Right ventricle myocardium superior (tissue), 1 donor: ENCODE data around the gene CHD9. TPM values are rescaled to one million over a fixed set of nuclear protein-coding genes. Genes with fewer than 3 reads are reported as not detected.
"Not testable (repeated sequence)": the region's sequence is repeated elsewhere in the genome, so short reads cannot be mapped to it uniquely, and the experiment has no call there.

Experiments used
- ATAC-seq: fragments of 200-7000 bp; cut with Tn5 transposase; one replicate; pipeline ENCODE4 v1.9.1; 2020; ENCODE audit warnings: mild to moderate bottlenecking; ENCODE audit not compliant: poor library complexity
- DNase-seq: peaks from one replicate; pipeline ENCODE4 v3.0.0-alpha.2; 2020
- intact Hi-C: fragments of 100-400 bp; cut with DNase I; formaldehyde crosslinking; loops from one replicate; pipeline ENCODE4 v1.11.2; 2022
- total RNA-seq: library from RNA; stranded (reverse); fragmentation: NEBNext Ultra II Directional; extraction: Animal tissue kit (Norgen Biotek cat#: 25700); gene quantifications from one replicate; pipeline ENCODE4 v1.2.1, GENCODE V29; 2021
- donor health status: DM: no; HTN: yes; CAD: no; lungs with severe emphysema.

Gene CHD9
- total RNA-seq, 1 donor from 2014 or later = 39.5 TPM

- ATAC-seq (no peak), DNase-seq (no peak)
- intact Hi-C loops = loop anchor here (10.0 kb wide), 2 partner anchors 47 to 227 kb away; partner anchors contain the start of genes CHD9 and CHD9NB
Observed at GRCh38 chr16:53281859-53282258, 227.1 kb downstream of the CHD9 start.

- ATAC-seq = no peak
- intact Hi-C loops = loop anchor here (10.0 kb wide), 2 partner anchors 48 to 228 kb away; partner anchors contain the start of genes CHD9 and CHD9NB
Observed at GRCh38 chr16:53282328-53282727, 227.5 kb downstream of the CHD9 start.

GRCh38 chr16:53282975-53283946, 228.5 kb downstream of the CHD9 start:
- DNase-seq = no peak
- no peak for ATAC-seq
- intact Hi-C loops = loop anchor here (10.0 kb wide), 2 partner anchors 48 to 228 kb away; partner anchors contain the start of genes CHD9 and CHD9NB

More at GRCh38 chr16:53282328-53282727, 227.5 kb downstream of the CHD9 start:
- no peak for DNase-seq

GRCh38 chr16:53285236-53285635, 230.4 kb downstream of the CHD9 start:
- DNase-seq (no peak), ATAC-seq (no peak)
- intact Hi-C loops = loop anchor here (10.0 kb wide), 2 partner anchors 50 to 230 kb away; partner anchors contain the start of genes CHD9 and CHD9NB

GRCh38 chr16:53290520-53290919, 235.7 kb downstream of the CHD9 start:
- intact Hi-C loops = no loop called here
- DNase-seq (no peak), ATAC-seq (no peak)

GRCh38 chr16:53291757-53292392, 237.1 kb downstream of the CHD9 start:
- intact Hi-C loops = no loop called here
- ATAC-seq = no peak

GRCh38 chr16:53297477-53297876, 242.7 kb downstream of the CHD9 start:
- ATAC-seq = no peak
- intact Hi-C loops = no loop called here
- DNase-seq = no peak

More at GRCh38 chr16:53291757-53292392, 237.1 kb downstream of the CHD9 start:
- DNase-seq = no peak

GRCh38 chr16:53304334-53304733, 249.5 kb downstream of the CHD9 start:
- no peak for DNase-seq
- intact Hi-C loops = loop anchor here (10.0 kb wide), 1 partner anchor 170 kb away; no protein-coding TSS in a partner anchor
- no peak for ATAC-seq

- intact Hi-C loops = loop anchor here (10.0 kb wide), 1 partner anchor 169 kb away; no protein-coding TSS in a partner anchor
- no peak for DNase-seq
- ATAC-seq = no peak
Observed at GRCh38 chr16:53305743-53306142, 251.0 kb downstream of the CHD9 start.

GRCh38 chr16:53309457-53309856, 254.7 kb downstream of the CHD9 start:
- ATAC-seq (no peak), DNase-seq (no peak)
- intact Hi-C loops = loop anchor here (10.0 kb wide), 1 partner anchor 165 kb away; no protein-coding TSS in a partner anchor

- ATAC-seq (no peak), DNase-seq (no peak)
- intact Hi-C loops = no loop called here
Observed at GRCh38 chr16:53320992-53321391, 266.2 kb downstream of the CHD9 start.

- ATAC-seq (no peak), DNase-seq (no peak)
- intact Hi-C loops = no loop called here
Observed at GRCh38 chr16:53323924-53324323, 269.1 kb downstream of the CHD9 start.

GRCh38 chr16:53330991-53331390, 276.2 kb downstream of the CHD9 start:
- ATAC-seq, intact Hi-C loops, DNase-seq: not testable (repeated sequence)

- no peak for ATAC-seq
- intact Hi-C loops = no loop called here
- DNase-seq = no peak
Observed at GRCh38 chr16:53334581-53334980, 279.8 kb downstream of the CHD9 start.

GRCh38 chr16:53337294-53337693, 282.5 kb downstream of the CHD9 start:
- ATAC-seq (no peak), DNase-seq (no peak)
- intact Hi-C loops = no loop called here

GRCh38 chr16:53341792-53342191, 287.0 kb downstream of the CHD9 start:
- ATAC-seq = no peak
- no peak for DNase-seq
- intact Hi-C loops = no loop called here

GRCh38 chr16:53355064-53355463, 300.3 kb downstream of the CHD9 start:
- intact Hi-C loops = no loop called here
- DNase-seq (no peak), ATAC-seq (no peak)

- ATAC-seq (no peak), DNase-seq (no peak)
- intact Hi-C loops = no loop called here
Observed at GRCh38 chr16:53356478-53357207, 301.9 kb downstream of the CHD9 start.

- ATAC-seq (no peak), DNase-seq (no peak)
- intact Hi-C loops = no loop called here
Observed at GRCh38 chr16:53357208-53357586, 302.4 kb downstream of the CHD9 start.
